Spleen (tissue), 11 donors: Measurements from ENCODE around the gene PRPF19. TPM values are rescaled to one million over a fixed set of nuclear protein-coding genes. Genes with fewer than 3 reads are reported as not detected.

Experiments
- DNase-seq: peaks from one replicate; pipeline ENCODE4 v3.0.0-alpha.2; 2020
- H3K27ac ChIP-seq, 8 donors: fragments of 200-600 bp; sonication (generic) in 7 of 8; 1 replicate in 4 of 8; 2 replicates in 4 of 8; pipeline versions ENCODE4 v1.5.0 to v1.8.0; 2016 to 2021; ENCODE audit warnings: inconsistent platforms in 4 of 8, mild to moderate bottlenecking in 4 of 8, moderate library complexity in 1 of 8
- H3K27me3 ChIP-seq, 7 donors: fragments of 200-600 bp; sonication (generic) in 6 of 7; replicated peaks in 1 of 7; 1 replicate in 4 of 7; 2 replicates in 3 of 7; pipeline versions ENCODE4 v1.5.0 to v1.8.0; 2016 to 2021; ENCODE audit warnings: inconsistent platforms in 3 of 7, mild to moderate bottlenecking in 1 of 7
- H3K36me3 ChIP-seq, 6 donors: fragments of 200-600 bp; sonication (generic) in 5 of 6; 1 replicate in 4 of 6; 2 replicates in 2 of 6; pipeline versions ENCODE4 v1.5.0 to v1.8.0; 2016 to 2021; ENCODE audit warnings: inconsistent platforms in 2 of 6
- H3K4me1 ChIP-seq, 6 donors: fragments of 200-600 bp; sonication (generic) in 5 of 6; 1 replicate in 3 of 6; 2 replicates in 3 of 6; pipeline versions ENCODE4 v1.5.0 to v1.8.0; 2016 to 2021; ENCODE audit warnings: inconsistent platforms in 3 of 6
- H3K4me3 ChIP-seq, 8 donors: fragments of 200-600 bp; sonication (generic) in 7 of 8; 1 replicate in 4 of 8; 2 replicates in 4 of 8; pipeline versions ENCODE4 v1.5.0 to v1.8.0; 2016 to 2021; ENCODE audit warnings: inconsistent platforms in 4 of 8, mild to moderate bottlenecking in 4 of 8, moderate library complexity in 2 of 8
- H3K9me3 ChIP-seq, 8 donors: fragments of 200-600 bp; sonication (generic) in 7 of 8; 1 replicate in 4 of 8; 2 replicates in 4 of 8; pipeline versions ENCODE4 v1.5.0 to v1.8.0; 2016 to 2021; ENCODE audit warnings: inconsistent platforms in 4 of 8
- POLR2A ChIP-seq, 3 donors: fragments of 450-650 bp; IDR thresholded peaks; one replicate each; pipeline ENCODE4 v1.5.1; 2017; ENCODE audit warnings: antibody characterized with exemption in 3 of 3, mild to moderate bottlenecking in 1 of 3
- POLR2AphosphoS5 ChIP-seq, 3 donors: sonication (generic); formaldehyde crosslinking; IDR thresholded peaks; one replicate each; pipeline ENCODE4 v1.5.1; 2017; ENCODE audit warnings: antibody characterized with exemption in 3 of 3
- WGBS, 5 donors: extraction: QIAGEN DNeasy Blood & Tissue Kit in 3 of 5; methylation state at CpG; one replicate each; pipeline versions ENCODE4 v1.1.5 to v1.1.7; 2013 to 2018; 5-methylcytosine and 5-hydroxymethylcytosine counted together
- intact Hi-C: fragments of 100-400 bp; cut with DNase I; formaldehyde crosslinking; loops from one replicate; pipeline ENCODE4 v1.15.0; 2023; ENCODE audit warnings: low total_unique reads
- polyA plus RNA-seq, 3 donors: library from polyadenylated mRNA; stranded (reverse); fragments of 200-250 nt; gene quantifications; one replicate each; pipeline ENCODE4 v1.2.1, GENCODE V29; 2013
- total RNA-seq, 7 donors: library from RNA; depleted of rRNA in 3 of 7; stranded (reverse); fragments of >200 nt in 3 of 7; fragmentation: NEBNext Ultra II Directional in 4 of 7; extraction: Animal tissue kit (Norgen Biotek cat#: 25700) in 4 of 7; gene quantifications; one replicate each; pipeline versions ENCODE4 v1.1.0 to v1.2.1, GENCODE V29; 2016 to 2021
- TF ChIP-seq, protein P1 (sequence below), 11 experiments: fragments of 200-600 bp in 7 of 11; fragments of 450-650 bp in 4 of 11; sonication (generic) in 4 of 11; IDR thresholded peaks in 8 of 11; conservative IDR thresholded peaks in 3 of 11; 1 replicate in 7 of 11; 2 replicates in 4 of 11; pipeline versions ENCODE4 v1.4.0 to v1.8.0; 2016 to 2021; ENCODE audit warnings: antibody characterized with exemption in 11 of 11, inconsistent platforms in 4 of 11, mild to moderate bottlenecking in 1 of 11
- donor health status: healthy with polysubstance abuse.
- donor health status: DM: no; HTN: no; CAD: no; lungs with moderate emphysema.
- donor health status: DM: no; HTN: no; CAD: no.
- donor health status: Bipolar disorder and iron deficiency.
- donor health status: healthy.
- donor health status: DM: no; HTN: no; CAD: no.
- donor health status: DM: yes; HTN: yes; CAD: no.

PRPF19 gene
- total and polyA plus RNA-seq, 10 donors = 58.7 to 81.1 (median 70.1) TPM

DNA sequence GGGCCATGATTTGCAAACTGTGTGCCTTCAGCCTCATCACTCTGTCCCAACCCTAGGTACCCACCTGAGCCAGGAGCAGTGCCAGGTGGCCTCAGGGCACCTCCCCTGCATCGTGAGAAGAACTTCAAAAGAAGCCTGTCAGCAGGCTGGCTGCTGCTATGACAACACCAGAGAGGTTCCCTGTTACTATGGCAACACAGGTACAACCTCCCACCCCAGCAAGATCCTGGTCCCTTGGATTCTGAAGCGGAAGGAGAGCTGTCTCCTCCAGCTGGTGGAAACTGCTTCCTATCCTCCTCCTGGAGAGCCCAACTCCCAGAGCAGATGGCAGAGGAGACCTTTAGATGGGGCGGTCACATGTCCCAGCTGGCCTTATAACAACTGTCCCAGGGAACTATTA lies 36.1 kb downstream of the PRPF19 start:
- TF ChIP-seq, protein P1, sequence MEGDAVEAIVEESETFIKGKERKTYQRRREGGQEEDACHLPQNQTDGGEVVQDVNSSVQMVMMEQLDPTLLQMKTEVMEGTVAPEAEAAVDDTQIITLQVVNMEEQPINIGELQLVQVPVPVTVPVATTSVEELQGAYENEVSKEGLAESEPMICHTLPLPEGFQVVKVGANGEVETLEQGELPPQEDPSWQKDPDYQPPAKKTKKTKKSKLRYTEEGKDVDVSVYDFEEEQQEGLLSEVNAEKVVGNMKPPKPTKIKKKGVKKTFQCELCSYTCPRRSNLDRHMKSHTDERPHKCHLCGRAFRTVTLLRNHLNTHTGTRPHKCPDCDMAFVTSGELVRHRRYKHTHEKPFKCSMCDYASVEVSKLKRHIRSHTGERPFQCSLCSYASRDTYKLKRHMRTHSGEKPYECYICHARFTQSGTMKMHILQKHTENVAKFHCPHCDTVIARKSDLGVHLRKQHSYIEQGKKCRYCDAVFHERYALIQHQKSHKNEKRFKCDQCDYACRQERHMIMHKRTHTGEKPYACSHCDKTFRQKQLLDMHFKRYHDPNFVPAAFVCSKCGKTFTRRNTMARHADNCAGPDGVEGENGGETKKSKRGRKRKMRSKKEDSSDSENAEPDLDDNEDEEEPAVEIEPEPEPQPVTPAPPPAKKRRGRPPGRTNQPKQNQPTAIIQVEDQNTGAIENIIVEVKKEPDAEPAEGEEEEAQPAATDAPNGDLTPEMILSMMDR (IDR thresholded peaks at IDR 0.05 in 8 of 11, conservative IDR thresholded peaks at IDR 0.05 in 3 of 11) = no peak
- TF ChIP-seq POLR2AphosphoS5 (IDR thresholded peaks at IDR 0.05) (no peak), POLR2A (IDR thresholded peaks at IDR 0.05) (no peak)
- H3K27me3 ChIP-seq = peaks cover 0 to 11% (median 0%) of the 10 kb centered on the region in 7 donors
- intact Hi-C loops = no loop called here
- no peaks in the 10 kb centered on the region for H3K9me3 ChIP-seq
- DNase-seq = peak; percentile 47
- peaks cover 0 to 30% (median 8%) of the 10 kb centered on the region in 6 donors for H3K4me1 ChIP-seq
- H3K36me3 ChIP-seq = peaks cover 0 to 10% (median 0%) of the 10 kb centered on the region in 6 donors
- H3K4me3 ChIP-seq = no peak overlapping the region
- no peak overlapping the region for H3K27ac ChIP-seq
- 77 to 88% (median 82%) methylated on average over 3 of the region's 3 CpGs for WGBS, 5 donors

DNA sequence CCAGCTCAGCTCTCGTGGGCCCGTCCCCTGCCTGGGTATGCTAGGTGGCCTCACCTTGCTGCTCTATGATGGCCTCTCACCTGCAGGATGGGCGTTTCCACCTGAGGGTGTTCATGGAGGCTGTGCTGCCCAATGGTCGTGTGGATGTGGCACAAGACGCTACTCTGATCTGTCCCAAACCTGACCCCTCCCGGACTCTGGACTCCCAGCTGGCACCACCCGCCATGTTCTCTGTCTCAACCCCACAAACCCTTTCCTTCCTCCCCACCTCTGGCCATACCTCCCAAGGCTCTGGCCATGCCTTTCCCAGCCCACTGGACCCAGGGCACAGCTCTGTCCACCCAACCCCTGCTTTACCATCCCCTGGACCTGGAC lies 36.9 kb downstream of the PRPF19 start:
- DNase-seq = peak; percentile 47
- Histone ChIP-seq H3K9me3 (no peaks in the 10 kb centered on the region), H3K4me1 (peaks cover 0 to 30% (median 8%) of the 10 kb centered on the region in 6 donors)

DNA sequence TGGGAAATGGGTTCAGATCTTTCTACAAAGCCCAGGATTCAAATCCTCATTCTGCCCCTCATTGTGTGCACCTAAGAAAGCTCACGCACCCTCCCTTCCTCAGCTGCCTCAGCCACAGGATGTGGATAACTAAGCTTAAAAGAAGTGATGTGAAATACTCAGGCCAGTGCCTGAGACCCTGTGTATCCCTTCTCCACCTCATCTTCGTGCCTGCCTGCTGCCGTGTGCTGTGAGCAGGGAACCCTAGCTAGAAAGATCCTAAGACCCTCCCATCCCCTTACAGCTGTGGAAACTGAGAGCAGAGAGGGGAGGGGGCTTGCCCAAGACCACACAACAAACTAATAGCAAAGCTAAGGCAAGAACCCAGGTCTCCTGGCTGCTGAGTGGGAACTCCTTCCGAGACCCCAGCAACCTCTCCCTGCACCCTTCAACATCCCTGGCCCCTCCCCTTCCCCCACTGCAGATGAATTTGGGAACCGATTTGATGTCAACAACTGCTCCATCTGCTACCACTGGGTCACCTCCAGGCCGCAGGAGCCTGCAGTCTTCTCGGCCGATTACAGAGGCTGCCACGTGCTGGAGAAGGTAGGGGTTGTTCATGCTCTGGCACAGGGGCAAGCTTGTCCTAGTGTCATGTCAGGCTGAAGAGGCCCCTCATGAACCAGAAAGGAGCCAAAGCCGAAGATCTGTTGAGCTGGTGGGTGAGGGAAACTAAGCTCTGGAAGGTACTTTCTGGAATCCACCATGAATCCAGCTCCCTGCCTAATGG lies 37.5 kb downstream of the PRPF19 start:
- Histone ChIP-seq H3K9me3 (no peaks in the 10 kb centered on the region), H3K4me1 (peaks cover 0 to 30% (median 8%) of the 10 kb centered on the region in 6 donors), H3K36me3 (no peaks in the 10 kb centered on the region), H3K4me3 (no peak overlapping the region), H3K27me3 (peaks cover 0 to 11% (median 0%) of the 10 kb centered on the region in 7 donors), H3K27ac (no peak overlapping the region)
- no peak for TF ChIP-seq POLR2A (IDR thresholded peaks at IDR 0.05)
- TF ChIP-seq, protein P1 (IDR thresholded peaks at IDR 0.05 in 8 of 11, conservative IDR thresholded peaks at IDR 0.05 in 3 of 11) = no peak
- no peak for TF ChIP-seq POLR2AphosphoS5 (IDR thresholded peaks at IDR 0.05)
- WGBS, 5 donors = 81 to 89% (median 84%) methylated on average over 9 to 10 of the region's 10 CpGs
- intact Hi-C loops = no loop called here
- DNase-seq = peak; percentile 63

More for the DNA sequence above, 36.9 kb downstream of the PRPF19 start:
- Histone ChIP-seq H3K36me3 (peaks cover 0 to 2% (median 0%) of the 10 kb centered on the region in 6 donors), H3K27ac (no peak overlapping the region), H3K4me3 (no peak overlapping the region), H3K27me3 (peaks cover 0 to 11% (median 0%) of the 10 kb centered on the region in 7 donors)
- no peak for TF ChIP-seq POLR2AphosphoS5 (IDR thresholded peaks at IDR 0.05)
- no peak for TF ChIP-seq POLR2A (IDR thresholded peaks at IDR 0.05)
- TF ChIP-seq, protein P1 (IDR thresholded peaks at IDR 0.05 in 8 of 11, conservative IDR thresholded peaks at IDR 0.05 in 3 of 11) = no peak
- intact Hi-C loops = no loop called here
- 86 to 98% (median 92%) methylated on average over 7 of the region's 7 CpGs for WGBS, 5 donors

DNA sequence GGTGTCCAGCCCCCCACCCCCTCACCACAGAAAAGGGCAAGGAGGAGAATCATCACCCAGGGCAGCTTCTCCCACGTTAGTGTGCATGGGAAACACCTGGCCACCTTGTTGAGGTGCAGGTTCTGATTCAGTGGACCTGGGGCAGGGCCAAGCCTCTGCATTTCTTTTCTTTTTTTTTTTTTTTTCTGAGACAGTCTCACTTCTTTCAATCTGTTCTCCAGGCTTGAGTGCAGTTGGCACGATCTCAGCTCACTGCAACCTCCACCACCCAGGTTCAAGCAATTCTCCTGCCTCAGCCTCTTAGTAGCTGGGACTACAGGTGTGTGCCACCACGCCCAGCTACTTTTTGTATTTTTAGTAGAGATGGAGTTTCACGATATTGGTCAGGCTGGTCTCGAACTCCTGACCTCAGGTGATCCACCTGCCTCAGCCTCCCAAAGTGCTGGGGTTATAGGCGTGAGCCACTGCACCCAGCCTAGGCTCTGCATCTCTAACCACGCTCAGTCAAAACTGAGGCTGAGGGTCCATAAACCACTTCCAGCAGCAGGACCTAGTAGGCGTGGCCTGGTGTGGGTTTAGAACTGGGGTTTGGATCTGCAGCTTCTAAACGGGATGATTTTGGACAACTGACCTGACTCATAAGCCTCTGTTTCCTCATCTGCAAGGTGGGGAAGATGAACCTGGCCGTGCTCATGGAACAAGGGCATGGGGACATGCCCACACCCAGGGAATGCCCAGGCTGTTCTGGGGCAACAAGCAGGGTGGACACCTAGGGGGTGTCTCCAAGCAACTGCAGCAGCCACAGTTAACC lies 38.3 kb downstream of the PRPF19 start:
- peaks cover 0 to 29% (median 8%) of the 10 kb centered on the region in 6 donors for H3K4me1 ChIP-seq
- no peaks in the 10 kb centered on the region for H3K36me3 ChIP-seq
- intact Hi-C loops = no loop called here
- TF ChIP-seq POLR2AphosphoS5 (IDR thresholded peaks at IDR 0.05) = no peak
- TF ChIP-seq, protein P1 (IDR thresholded peaks at IDR 0.05 in 8 of 11, conservative IDR thresholded peaks at IDR 0.05 in 3 of 11) = no peak
- H3K27me3 ChIP-seq = peaks cover 0 to 11% (median 0%) of the 10 kb centered on the region in 7 donors
- H3K4me3 ChIP-seq = no peak overlapping the region
- WGBS, 5 donors = 72 to 80% (median 78%) methylated on average over 7 to 10 of the region's 10 CpGs
- H3K9me3 ChIP-seq = no peaks in the 10 kb centered on the region
- peak; percentile 27 for DNase-seq
- H3K27ac ChIP-seq = no peak overlapping the region
